Measurements from ENCODE around the gene PLEKHM2. TPM values are rescaled to one million over a fixed set of nuclear protein-coding genes. Genes with fewer than 3 reads are reported as not detected.

Gene PLEKHM2
- total and polyA plus RNA-seq, 2 of the 8 experiments (the other 6 are each of a cell fraction or from before 2014, with no cell fraction given), result 38.3 to 47.6 TPM

GRCh38 chr1:15722411-15722810 lies 38.3 kb downstream of the PLEKHM2 start (continued):
- TF ChIP-seq BACH1 (IDR thresholded peaks at IDR 0.05; ENCODE audit: low read length), result no peak
- no peak for TF ChIP-seq SP2 (IDR thresholded peaks at IDR 0.05; ENCODE audit: low read length)
- no peak for TF ChIP-seq NANOG (IDR thresholded peaks at IDR 0.05; ENCODE audit: insufficient read depth, low read depth, low read length, poor library complexity, severe bottlenecking)

Measured in H1 (cell line).